ENCODE data around the gene SCARF2. TPM values are rescaled to one million over a fixed set of nuclear protein-coding genes. Genes with fewer than 3 reads are reported as not detected.
"Not testable (repeated sequence)": the region's sequence is repeated elsewhere in the genome, so short reads cannot be mapped to it uniquely, and the experiment has no call there.

Gene SCARF2
- total RNA-seq, 1 experiment from 2014 or later, result 10.8 TPM

GRCh38 chr22:20483771-20484170 lies 46.1 kb upstream of the SCARF2 start:
- Histone ChIP-seq H3K27ac (ENCODE audit: insufficient read length, low read depth, low read length) (no peak overlapping the region), H2AFZ (ENCODE audit: low read length) (no peak overlapping the region), H2BK5ac (ENCODE audit: insufficient read length, low read length) (no peak overlapping the region), H3K27me3 (ENCODE audit: insufficient read depth, low read length) (no peaks in the 10 kb centered on the region), H3K18ac (ENCODE audit: insufficient read length, low read depth, low read length) (no peak overlapping the region), H3K79me2 (ENCODE audit: insufficient read depth, low read length) (no peaks in the 10 kb centered on the region), H3K56ac (ENCODE audit: insufficient read length, low read depth, low read length) (no peak overlapping the region), H3K14ac (ENCODE audit: insufficient read depth, low read length) (no peak overlapping the region; the same call in 1 of the 2 replicates), H2BK120ac (ENCODE audit: low read depth, low read length, poor library complexity, severe bottlenecking) (no peak overlapping the region), H2BK20ac (ENCODE audit: low read depth, low read length, poor library complexity, severe bottlenecking) (no peak overlapping the region), H4K5ac (ENCODE audit: insufficient read length, low read depth, low read length) (no peak overlapping the region), H3T11ph (ENCODE audit: low read length) (no peak overlapping the region), H3K23ac (ENCODE audit: insufficient read length, low read depth, low read length) (no peak overlapping the region), H3K9ac (ENCODE audit: extremely low read depth, insufficient read length, low read length) (no peak overlapping the region), H3K79me1 (ENCODE audit: insufficient read depth, low read depth, low read length, poor library complexity, severe bottlenecking) (no peaks in the 10 kb centered on the region), H4K20me1 (ENCODE audit: control insufficient read depth, insufficient read depth, insufficient read length) (no peaks in the 10 kb centered on the region), H3K9me3 (ENCODE audit: control insufficient read depth, low read depth, low read length) (no peaks in the 10 kb centered on the region), H2BK15ac (ENCODE audit: low read depth, low read length) (no peak overlapping the region), H3K4me2 (ENCODE audit: insufficient read depth, insufficient read length, low read length) (no peak overlapping the region), H3K23me2 (ENCODE audit: insufficient read length, low read depth, low read length, poor library complexity, severe bottlenecking) (no peaks in the 10 kb centered on the region), H4K91ac (ENCODE audit: insufficient read length, low read depth, low read length) (no peak overlapping the region), H4K8ac (replicated peaks; ENCODE audit: insufficient read length, low read depth, low read length) (no peak overlapping the region), H2BK12ac (ENCODE audit: insufficient read length, low read depth, low read length) (no peak overlapping the region), H2AK5ac (ENCODE audit: insufficient read length, low read length) (no peak overlapping the region), H3K4ac (ENCODE audit: low read depth, low read length) (no peak overlapping the region), H3K4me1 (ENCODE audit: insufficient read depth, low read length) (no peaks in the 10 kb centered on the region)
- TF ChIP-seq CTCF (conservative IDR thresholded peaks at IDR 0.05), result no peak
- H3K36me3 Mint-ChIP-seq (ENCODE audit: insufficient read depth in 1 of 3, low read depth in 3 of 3), result peaks cover 4 to 16% (median 8%) of the 10 kb centered on the region in 3 experiments; a peak in 6 of 7 replicates
- H3K4me3 Mint-ChIP-seq, result no peak overlapping the region
- no peak overlapping the region for H3K27ac Mint-ChIP-seq
- H3K9me3 Mint-ChIP-seq, result no peaks in the 10 kb centered on the region
- WGBS (ENCODE audit: extremely low coverage, insufficient read length, low lambda C conversion rate), result no CpG with 5 or more reads among the region's 14 CpGs
- no peak for DNase-seq
- H3K4me1 Mint-ChIP-seq, result peaks cover 0 to 5% of the 10 kb centered on the region in 2 experiments; a peak in 1 of 4 replicates
- H3K27me3 Mint-ChIP-seq (ENCODE audit: low read depth), result no peaks in the 10 kb centered on the region

- not testable (repeated sequence) for H3K9me3 ChIP-seq (ENCODE audit: control insufficient read depth, low read depth, low read length); H3K27me3 ChIP-seq (ENCODE audit: insufficient read depth, low read length); H2AK5ac ChIP-seq (ENCODE audit: insufficient read length, low read length); H3K56ac ChIP-seq (ENCODE audit: insufficient read length, low read depth, low read length); H2BK20ac ChIP-seq (ENCODE audit: low read depth, low read length, poor library complexity, severe bottlenecking); H3K18ac ChIP-seq (ENCODE audit: insufficient read length, low read depth, low read length); H3K4me3 Mint-ChIP-seq; H3K27ac ChIP-seq (ENCODE audit: insufficient read length, low read depth, low read length); H3K23me2 ChIP-seq (ENCODE audit: insufficient read length, low read depth, low read length, poor library complexity, severe bottlenecking); H4K5ac ChIP-seq (ENCODE audit: insufficient read length, low read depth, low read length); H2BK5ac ChIP-seq (ENCODE audit: insufficient read length, low read length); H2BK12ac ChIP-seq (ENCODE audit: insufficient read length, low read depth, low read length); H3K4me1 Mint-ChIP-seq; H3K4me2 ChIP-seq (ENCODE audit: insufficient read depth, insufficient read length, low read length); H3K9ac ChIP-seq (ENCODE audit: extremely low read depth, insufficient read length, low read length); H2AFZ ChIP-seq (ENCODE audit: low read length); H4K8ac ChIP-seq (replicated peaks; ENCODE audit: insufficient read length, low read depth, low read length); H2BK15ac ChIP-seq (ENCODE audit: low read depth, low read length); H3K27me3 Mint-ChIP-seq (ENCODE audit: low read depth); H3K9me3 Mint-ChIP-seq; H3K4ac ChIP-seq (ENCODE audit: low read depth, low read length); H3K23ac ChIP-seq (ENCODE audit: insufficient read length, low read depth, low read length); DNase-seq; H4K20me1 ChIP-seq (ENCODE audit: control insufficient read depth, insufficient read depth, insufficient read length); H2BK120ac ChIP-seq (ENCODE audit: low read depth, low read length, poor library complexity, severe bottlenecking); H3T11ph ChIP-seq (ENCODE audit: low read length); H3K4me1 ChIP-seq (ENCODE audit: insufficient read depth, low read length); H3K79me2 ChIP-seq (ENCODE audit: insufficient read depth, low read length); H3K14ac ChIP-seq (ENCODE audit: insufficient read depth, low read length); H4K91ac ChIP-seq (ENCODE audit: insufficient read length, low read depth, low read length); H3K79me1 ChIP-seq (ENCODE audit: insufficient read depth, low read depth, low read length, poor library complexity, severe bottlenecking)
- H3K36me3 Mint-ChIP-seq (ENCODE audit: insufficient read depth in 1 of 3, low read depth in 3 of 3), result peaks cover 4 to 16% (median 8%) of the 10 kb centered on the region in 3 experiments; a peak in 6 of 7 replicates
- H3K27ac Mint-ChIP-seq, result peak overlapping the region in 1 of 3 experiments; percentile 33; a peak in 1 of 7 replicates
- no CpG with 5 or more reads among the region's 7 CpGs for WGBS (ENCODE audit: extremely low coverage, insufficient read length, low lambda C conversion rate)
Observed at GRCh38 chr22:20483143-20483506, 45.5 kb upstream of the SCARF2 start.
